ENCODE measurements around the gene OSBPL2. TPM values are rescaled to one million over a fixed set of nuclear protein-coding genes. Genes with fewer than 3 reads are reported as not detected.

The OSBPL2 gene
- total and polyA plus RNA-seq, 2 experiments from 2014 or later, result 16.6 to 31.2 TPM

GRCh38 chr20:62216636-62217566 is 21.4 kb upstream of the OSBPL2 start:
- TF ChIP-seq NANOG (IDR thresholded peaks at IDR 0.05; ENCODE audit: borderline replicate concordance) (no peak), STAT1 (IDR thresholded peaks at IDR 0.05; ENCODE audit: unreplicated experiment) (no peak), ZNF462 (CRISPR knock-in tag; IDR thresholded peaks at IDR 0.05) (no peak), CREB1 (CRISPR knock-in tag; IDR thresholded peaks at IDR 0.05; ENCODE audit: low read depth) (no peak), REST (IDR thresholded peaks at IDR 0.05; ENCODE audit: unreplicated experiment) (no peak), ETS1 (IDR thresholded peaks at IDR 0.05) (no peak), POLR2AphosphoS5 (IDR thresholded peaks at IDR 0.05; ENCODE audit: low read depth) (no peak), ZNF114 (CRISPR knock-in tag; IDR thresholded peaks at IDR 0.05) (no peak), CTCF (conservative IDR thresholded peaks at IDR 0.05; ENCODE audit: low read depth in 2 of 2) (no peak), ZNF331 (CRISPR knock-in tag; IDR thresholded peaks at IDR 0.05; ENCODE audit: low read depth) (no peak), JUNB (IDR thresholded peaks at IDR 0.05; ENCODE audit: unreplicated experiment) (no peak), EZH2 (IDR thresholded peaks at IDR 0.05; ENCODE audit: low read depth, unreplicated experiment) (no peak), EZH2phosphoT487 (IDR thresholded peaks at IDR 0.05; ENCODE audit: unreplicated experiment) (no peak)
- peaks cover 36% of the 10 kb centered on the region for H3K27me3 ChIP-seq (ENCODE audit: insufficient read depth)
- H3K27me3 Mint-ChIP-seq (ENCODE audit: insufficient read depth, low read depth, poor library complexity), result peaks cover 39% of the 10 kb centered on the region

More at GRCh38 chr20:62216636-62217566, 21.4 kb upstream of the OSBPL2 start:
- Mint-ChIP-seq H3K4me3 (no peak overlapping the region), H3K9me3 (no peaks in the 10 kb centered on the region), H3K27ac (no peak overlapping the region), H3K36me3 (ENCODE audit: low read depth) (no peaks in the 10 kb centered on the region), H3K4me1 (peaks cover 15% of the 10 kb centered on the region)
- Histone ChIP-seq H3K27ac (ENCODE audit: low read depth) (no peak overlapping the region), H2AFZ (no peak overlapping the region), H3F3A (replicated peaks; ENCODE audit: low read depth) (no peaks in the 10 kb centered on the region), H3K4me2 (no peak overlapping the region), H3K9me2 (ENCODE audit: insufficient read depth) (no peaks in the 10 kb centered on the region), H4K20me1 (replicated peaks; ENCODE audit: insufficient read depth) (no peaks in the 10 kb centered on the region; the same call in 1 of the 2 replicates), H3K79me2 (replicated peaks; ENCODE audit: insufficient read depth) (no peaks in the 10 kb centered on the region), H3K4me1 (ENCODE audit: insufficient read depth) (peaks cover 12% of the 10 kb centered on the region), H3K4me3 (no peak overlapping the region), H3K36me3 (ENCODE audit: insufficient read depth) (no peaks in the 10 kb centered on the region)
- ATAC-seq (no peak), DNase-seq (ENCODE audit: low spot score) (no peak)

All from GM23338 (cell line).